ENCODE measurements around the gene OTOP2.
"Not testable (repeated sequence)": the region's sequence is repeated elsewhere in the genome, so short reads cannot be mapped to it uniquely, and the experiment has no call there.

Gene OTOP2

GRCh38 chr17:74954115-74954514 lies 30.0 kb downstream of the OTOP2 start:
- no peak for DNase-seq

GRCh38 chr17:74954665-74955421 lies 30.8 kb downstream of the OTOP2 start:
- no peak for DNase-seq

GRCh38 chr17:74956093-74956492 lies 32.0 kb downstream of the OTOP2 start:
- DNase-seq: no peak

GRCh38 chr17:74957935-74958740 lies 34.1 kb downstream of the OTOP2 start:
- DNase-seq: peak; percentile 71 to 75

- DNase-seq: no peak
These were observed 35.9 kb downstream of the OTOP2 start for GRCh38 chr17:74959826-74960515.

GRCh38 chr17:74960570-74961342 lies 36.7 kb downstream of the OTOP2 start:
- peak; percentile 29 to 34 for DNase-seq

GRCh38 chr17:74961657-74962350 lies 37.7 kb downstream of the OTOP2 start:
- peak; percentile 80 to 84 for DNase-seq

- no peak for DNase-seq
These were observed 38.7 kb downstream of the OTOP2 start for GRCh38 chr17:74962622-74963394.

GRCh38 chr17:74963656-74964055 lies 39.6 kb downstream of the OTOP2 start:
- DNase-seq: no peak

- no peak for DNase-seq
These were observed 40.2 kb downstream of the OTOP2 start for GRCh38 chr17:74964246-74964761.

GRCh38 chr17:74964988-74965622 lies 41.0 kb downstream of the OTOP2 start:
- no peak for DNase-seq

GRCh38 chr17:74968361-74968780 lies 44.3 kb downstream of the OTOP2 start:
- no peak for DNase-seq

- not testable (repeated sequence) for DNase-seq
These were observed 45.4 kb downstream of the OTOP2 start for GRCh38 chr17:74969501-74969900.

GRCh38 chr17:74970395-74970794 lies 46.3 kb downstream of the OTOP2 start:
- no peak for DNase-seq

GRCh38 chr17:74971069-74971841 lies 47.2 kb downstream of the OTOP2 start:
- DNase-seq: no peak

- no peak for DNase-seq
These were observed 47.7 kb downstream of the OTOP2 start for GRCh38 chr17:74971842-74972106.

- DNase-seq: peak; percentile 75 to 78
These were observed 48.3 kb downstream of the OTOP2 start, which contains the start of gene HID1 for GRCh38 chr17:74972107-74972972. Gene HID1 (minus strand): TSS chr17:74972759. CDS start chr17:74972656, 103 bp downstream.

- no peak for DNase-seq
These were observed 48.9 kb downstream of the OTOP2 start for GRCh38 chr17:74972973-74973328.

- no peak for DNase-seq
These were observed 51.9 kb downstream of the OTOP2 start for GRCh38 chr17:74975943-74976342.

All from activated CD4-positive, alpha-beta T cell treated with anti-CD3 and anti-CD28 coated beads, Interleukin-2, amount 50 U/mL, for 4 hours (primary cell).